Measurements from ENCODE around the gene FGFRL1.

FGFRL1 gene

GRCh38 chr4:1055721-1056590 lies 44.5 kb downstream of the FGFRL1 start:
- no peak for DNase-seq

GRCh38 chr4:1056671-1057402 lies 45.4 kb downstream of the FGFRL1 start:
- DNase-seq, result no peak

GRCh38 chr4:1057403-1057745 lies 45.9 kb downstream of the FGFRL1 start:
- no peak for DNase-seq

- peak; percentile 4 for DNase-seq
Observed at GRCh38 chr4:1058198-1058996, 47.0 kb downstream of the FGFRL1 start.

- no peak for DNase-seq
Observed at GRCh38 chr4:1058997-1059665, 47.7 kb downstream of the FGFRL1 start.

- DNase-seq, result no peak
Observed at GRCh38 chr4:1060121-1060520, 48.7 kb downstream of the FGFRL1 start.

GRCh38 chr4:1060621-1061020 lies 49.2 kb downstream of the FGFRL1 start:
- no peak for DNase-seq

- no peak for DNase-seq
Observed at GRCh38 chr4:1061056-1061700, 49.8 kb downstream of the FGFRL1 start.

- DNase-seq, result no peak
Observed at GRCh38 chr4:1061760-1062159, 50.3 kb downstream of the FGFRL1 start.

- DNase-seq, result no peak
Observed at GRCh38 chr4:1062419-1062818, 51.0 kb downstream of the FGFRL1 start.

- no peak for DNase-seq
Observed at GRCh38 chr4:1065732-1066131, 54.3 kb downstream of the FGFRL1 start.

- DNase-seq, result no peak
Observed at GRCh38 chr4:1069394-1069793, 58.0 kb downstream of the FGFRL1 start.

GRCh38 chr4:1072830-1073446 lies 61.5 kb downstream of the FGFRL1 start:
- DNase-seq, result no peak

- DNase-seq, result no peak
Observed at GRCh38 chr4:1074077-1074476, 62.7 kb downstream of the FGFRL1 start.

- DNase-seq, result no peak
Observed at GRCh38 chr4:1075225-1075624, 63.8 kb downstream of the FGFRL1 start.

- DNase-seq, result no peak
Observed at GRCh38 chr4:1075809-1076699, 64.6 kb downstream of the FGFRL1 start.

All from DMS79 treated with DMSO at 0.1 percent for 48 hours (cell line).